Panc1 (cell line): ENCODE results near the gene SIGLEC5. TPM values are rescaled to one million over a fixed set of nuclear protein-coding genes. Genes with fewer than 3 reads are reported as not detected.

Source experiments
- ATAC-seq: fragments of 200-7000 bp; cut with Tn5 transposase; 2 replicates; pipeline ENCODE4 v1.9.1; 2020; ENCODE audit warnings: mild to moderate bottlenecking, moderate library complexity
- BruUV-seq: library from RNA; stranded (reverse); fragments of 400-500 nt; replicated peaks from 2 replicates; lab custom pipeline; 2021; lab: Mats Ljungman, UMichigan
- CTCF ChIA-PET: fragments of 300-600 bp; sonication (Branson Sonifier 250); formaldehyde crosslinking; loops from one replicate; lab custom pipeline; 2022; ENCODE audit warnings: antibody characterized with exemption; lab: Charles Lee
- POLR2A ChIA-PET: fragments of 300-600 bp; sonication (Branson Sonifier 250); formaldehyde crosslinking; loops from one replicate; lab custom pipeline; 2022; ENCODE audit warnings: antibody characterized with exemption; lab: Charles Lee
- DNase-seq: peaks from one replicate; pipeline ENCODE4 v3.0.0-alpha.2; 2010; ENCODE audit warnings: low read depth, low spot score
- H3K27ac ChIP-seq: 2 replicates; pipeline ENCODE4 v1.5.1; 2011; ENCODE audit warnings: mild to moderate bottlenecking, low read length, inconsistent platforms
- H3K27me3 ChIP-seq: fragments of 200-500 bp; sonication (Bioruptor generic); 2 replicates; pipeline ENCODE4 v1.6.0; 2014; ENCODE audit warnings: low read length, inconsistent platforms; ENCODE audit not compliant: control insufficient read depth, insufficient read depth
- H3K36me3 ChIP-seq: fragments of 200-500 bp; sonication (Bioruptor generic); 2 replicates; pipeline ENCODE4 v1.5.1; 2014; ENCODE audit warnings: inconsistent platforms, mild to moderate bottlenecking, low read length, moderate library complexity; ENCODE audit not compliant: control insufficient read depth, insufficient read depth
- H3K4me1 ChIP-seq: 2 replicates; pipeline ENCODE4 v1.5.1; 2011; ENCODE audit warnings: inconsistent platforms, mild to moderate bottlenecking, low read length, moderate library complexity; ENCODE audit not compliant: control insufficient read depth, insufficient read depth
- H3K4me3 ChIP-seq, 2 experiments: 2 replicates each; pipeline ENCODE4 v1.5.1; 2011 to 2012; ENCODE audit warnings: low read depth in 2 of 2, low read length in 2 of 2, mild to moderate bottlenecking in 2 of 2, inconsistent platforms in 1 of 2, moderate library complexity in 1 of 2
- H3K9me3 ChIP-seq: fragments of 200-500 bp; sonication (Bioruptor generic); 2 replicates; pipeline ENCODE4 v1.5.1; 2014; ENCODE audit warnings: low read depth, mild to moderate bottlenecking, inconsistent platforms, low read length, moderate library complexity; ENCODE audit not compliant: control insufficient read depth, insufficient read depth
- POLR2AphosphoS5 ChIP-seq: IDR thresholded peaks from 2 replicates; pipeline ENCODE4 v1.6.1; 2012; ENCODE audit warnings: mild to moderate bottlenecking, low read depth, low read length, moderate library complexity
- SIN3A ChIP-seq: IDR thresholded peaks from 2 replicates; pipeline ENCODE4 v1.6.1; 2012; ENCODE audit warnings: low read depth, mild to moderate bottlenecking, low read length, moderate library complexity, borderline replicate concordance; ENCODE audit not compliant: insufficient read depth
- TCF7L2 ChIP-seq: IDR thresholded peaks from 2 replicates; pipeline ENCODE4 v1.6.1; 2011; ENCODE audit warnings: mild to moderate bottlenecking, low read depth, low read length, inconsistent platforms
- in situ Hi-C: cut with HindIII; loops from 2 replicates; pipeline ENCODE4 v1.10.0; 2016; ENCODE audit warnings: low sequenced_read_pairs, low pct_unique_long_range_greater_than_20kb
- intact Hi-C: fragments of 100-400 bp; cut with micrococcal nuclease; formaldehyde crosslinking; loops from one replicate; pipeline ENCODE4 v1.10.0; 2022; ENCODE audit not compliant: unreplicated experiment
- total RNA-seq: library from RNA; stranded (reverse); gene quantifications from one replicate; pipeline ENCODE4 v1.2.1, GENCODE V29; 2021; ENCODE audit not compliant: unreplicated experiment
- TF ChIP-seq, protein P1 (sequence below): fragments of 450-650 bp; IDR thresholded peaks from 2 replicates; pipeline ENCODE4 v1.5.1; 2017; ENCODE audit warnings: mild to moderate bottlenecking
- TF ChIP-seq, protein P2 (sequence below), 2 experiments: IDR thresholded peaks; 2 replicates each; pipeline ENCODE4 v1.6.1; 2011 to 2012; ENCODE audit warnings: low read depth in 2 of 2, control low read depth in 1 of 2, low read length in 1 of 2, mild to moderate bottlenecking in 1 of 2, moderate library complexity in 1 of 2; ENCODE audit not compliant: insufficient read depth in 1 of 2

SIGLEC5 gene
- total RNA-seq, 1 experiment from 2014 or later = not detected

DNA sequence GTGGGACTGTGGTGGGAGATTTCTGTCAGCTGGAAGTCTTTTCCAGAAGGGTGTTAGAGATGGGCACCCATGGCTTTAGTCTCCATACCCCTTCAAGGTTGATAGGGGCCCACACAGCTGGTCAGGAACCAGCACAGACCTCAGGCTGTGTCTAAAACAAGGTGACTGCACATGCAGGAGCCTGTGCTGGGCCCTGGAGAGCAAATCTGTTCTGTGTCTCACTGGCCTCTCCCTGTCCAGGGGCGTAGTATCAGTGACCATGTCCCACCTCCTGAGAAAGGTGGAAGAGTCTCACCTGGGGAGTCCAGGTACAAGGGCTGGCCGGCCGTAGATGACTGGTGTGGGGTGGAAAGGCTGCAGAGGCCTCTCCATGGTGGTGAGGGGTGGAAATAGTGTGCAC lies 39.8 kb downstream of the SIGLEC5 start:
- CTCF ChIA-PET = no interaction called here
- no TSS peak for BruUV-seq
- Histone ChIP-seq H3K4me3 (no peak overlapping the region), H3K27ac (no peak overlapping the region), H3K36me3 (no peaks in the 10 kb centered on the region), H3K9me3 (peaks cover 27% of the 10 kb centered on the region), H3K4me1 (no peaks in the 10 kb centered on the region), H3K27me3 (no peaks in the 10 kb centered on the region)
- TF ChIP-seq SIN3A (no peak), POLR2AphosphoS5 (no peak), TCF7L2 (no peak)
- TF ChIP-seq, protein P1, sequence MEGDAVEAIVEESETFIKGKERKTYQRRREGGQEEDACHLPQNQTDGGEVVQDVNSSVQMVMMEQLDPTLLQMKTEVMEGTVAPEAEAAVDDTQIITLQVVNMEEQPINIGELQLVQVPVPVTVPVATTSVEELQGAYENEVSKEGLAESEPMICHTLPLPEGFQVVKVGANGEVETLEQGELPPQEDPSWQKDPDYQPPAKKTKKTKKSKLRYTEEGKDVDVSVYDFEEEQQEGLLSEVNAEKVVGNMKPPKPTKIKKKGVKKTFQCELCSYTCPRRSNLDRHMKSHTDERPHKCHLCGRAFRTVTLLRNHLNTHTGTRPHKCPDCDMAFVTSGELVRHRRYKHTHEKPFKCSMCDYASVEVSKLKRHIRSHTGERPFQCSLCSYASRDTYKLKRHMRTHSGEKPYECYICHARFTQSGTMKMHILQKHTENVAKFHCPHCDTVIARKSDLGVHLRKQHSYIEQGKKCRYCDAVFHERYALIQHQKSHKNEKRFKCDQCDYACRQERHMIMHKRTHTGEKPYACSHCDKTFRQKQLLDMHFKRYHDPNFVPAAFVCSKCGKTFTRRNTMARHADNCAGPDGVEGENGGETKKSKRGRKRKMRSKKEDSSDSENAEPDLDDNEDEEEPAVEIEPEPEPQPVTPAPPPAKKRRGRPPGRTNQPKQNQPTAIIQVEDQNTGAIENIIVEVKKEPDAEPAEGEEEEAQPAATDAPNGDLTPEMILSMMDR = no peak
- TF ChIP-seq, protein P2, sequence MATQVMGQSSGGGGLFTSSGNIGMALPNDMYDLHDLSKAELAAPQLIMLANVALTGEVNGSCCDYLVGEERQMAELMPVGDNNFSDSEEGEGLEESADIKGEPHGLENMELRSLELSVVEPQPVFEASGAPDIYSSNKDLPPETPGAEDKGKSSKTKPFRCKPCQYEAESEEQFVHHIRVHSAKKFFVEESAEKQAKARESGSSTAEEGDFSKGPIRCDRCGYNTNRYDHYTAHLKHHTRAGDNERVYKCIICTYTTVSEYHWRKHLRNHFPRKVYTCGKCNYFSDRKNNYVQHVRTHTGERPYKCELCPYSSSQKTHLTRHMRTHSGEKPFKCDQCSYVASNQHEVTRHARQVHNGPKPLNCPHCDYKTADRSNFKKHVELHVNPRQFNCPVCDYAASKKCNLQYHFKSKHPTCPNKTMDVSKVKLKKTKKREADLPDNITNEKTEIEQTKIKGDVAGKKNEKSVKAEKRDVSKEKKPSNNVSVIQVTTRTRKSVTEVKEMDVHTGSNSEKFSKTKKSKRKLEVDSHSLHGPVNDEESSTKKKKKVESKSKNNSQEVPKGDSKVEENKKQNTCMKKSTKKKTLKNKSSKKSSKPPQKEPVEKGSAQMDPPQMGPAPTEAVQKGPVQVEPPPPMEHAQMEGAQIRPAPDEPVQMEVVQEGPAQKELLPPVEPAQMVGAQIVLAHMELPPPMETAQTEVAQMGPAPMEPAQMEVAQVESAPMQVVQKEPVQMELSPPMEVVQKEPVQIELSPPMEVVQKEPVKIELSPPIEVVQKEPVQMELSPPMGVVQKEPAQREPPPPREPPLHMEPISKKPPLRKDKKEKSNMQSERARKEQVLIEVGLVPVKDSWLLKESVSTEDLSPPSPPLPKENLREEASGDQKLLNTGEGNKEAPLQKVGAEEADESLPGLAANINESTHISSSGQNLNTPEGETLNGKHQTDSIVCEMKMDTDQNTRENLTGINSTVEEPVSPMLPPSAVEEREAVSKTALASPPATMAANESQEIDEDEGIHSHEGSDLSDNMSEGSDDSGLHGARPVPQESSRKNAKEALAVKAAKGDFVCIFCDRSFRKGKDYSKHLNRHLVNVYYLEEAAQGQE (IDR thresholded peaks at IDR 0.05; ENCODE audit: insufficient read depth in 1 of 2, low read depth in 2 of 2, low read length in 1 of 2) = no peak
- in situ Hi-C loops = no loop called here
- POLR2A ChIA-PET = no interaction called here
- DNase-seq (no peak), ATAC-seq (no peak)
- intact Hi-C loops = no loop called here

- ChIA-PET CTCF (no interaction called here), POLR2A (no interaction called here)
- Histone ChIP-seq H3K27ac (no peak overlapping the region), H3K9me3 (peaks cover 30% of the 10 kb centered on the region), H3K27me3 (no peaks in the 10 kb centered on the region), H3K4me3 (no peak overlapping the region), H3K4me1 (no peaks in the 10 kb centered on the region), H3K36me3 (no peaks in the 10 kb centered on the region)
- in situ Hi-C loops (no loop called here), intact Hi-C loops (no loop called here)
- ATAC-seq (no peak), DNase-seq (no peak)
- BruUV-seq = no TSS peak
- TF ChIP-seq, protein P2 (IDR thresholded peaks at IDR 0.05; ENCODE audit: insufficient read depth in 1 of 2, low read depth in 2 of 2, low read length in 1 of 2) = no peak
- no peak for TF ChIP-seq POLR2AphosphoS5
- no peak for TF ChIP-seq SIN3A
- no peak for TF ChIP-seq TCF7L2
Measured at GRCh38 chr19:51589511-51589910, 40.7 kb downstream of the SIGLEC5 start.
